Ammon's horn (tissue), 1 donor: ENCODE data around the gene CIAO3.

Source experiments
- DNase-seq: peaks from one replicate; pipeline ENCODE4 v3.0.0-alpha.2; 2016; ENCODE audit warnings: low spot score

The CIAO3 gene

GRCh38 chr16:734981-735881 is 5.6 kb downstream of the CIAO3 start:
- no peak for DNase-seq

DNA sequence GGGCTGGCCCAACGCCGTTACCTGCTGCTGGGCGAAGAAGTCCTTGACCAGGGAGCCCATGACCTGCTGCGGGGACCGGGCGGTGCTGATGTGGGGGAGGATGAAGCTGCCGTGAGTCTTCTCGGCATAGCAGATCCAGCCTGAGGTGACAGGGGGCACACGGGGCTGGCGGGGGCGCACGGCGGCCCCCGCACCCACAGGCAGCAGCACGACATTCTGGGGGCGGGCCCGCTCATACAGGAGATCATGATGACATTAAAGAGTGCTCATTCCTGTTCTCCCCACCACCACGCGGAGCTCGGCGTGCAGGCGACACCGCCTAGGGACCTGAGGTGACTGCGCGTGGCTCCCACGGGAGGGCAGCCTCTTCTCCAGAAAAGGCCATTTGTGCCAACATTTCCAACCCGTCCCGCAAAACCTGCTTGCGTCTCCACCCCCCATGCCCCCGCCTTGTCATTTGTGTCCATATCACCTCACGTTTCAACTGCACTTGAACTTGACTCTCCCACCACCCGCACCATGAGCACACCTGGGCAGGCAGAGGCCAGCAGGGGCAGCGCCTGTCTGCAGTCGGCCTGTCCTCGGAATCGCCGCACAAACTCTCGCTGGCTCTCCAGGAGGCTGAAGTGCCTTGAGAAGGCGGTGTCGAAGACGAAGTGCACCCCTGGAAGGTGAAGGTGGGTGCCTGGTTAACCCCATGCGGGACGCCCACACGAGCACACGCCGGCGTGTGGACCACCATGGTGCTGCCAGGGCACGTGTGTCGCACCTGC is 6.4 kb downstream of the CIAO3 start:
- DNase-seq, result no peak

DNA sequence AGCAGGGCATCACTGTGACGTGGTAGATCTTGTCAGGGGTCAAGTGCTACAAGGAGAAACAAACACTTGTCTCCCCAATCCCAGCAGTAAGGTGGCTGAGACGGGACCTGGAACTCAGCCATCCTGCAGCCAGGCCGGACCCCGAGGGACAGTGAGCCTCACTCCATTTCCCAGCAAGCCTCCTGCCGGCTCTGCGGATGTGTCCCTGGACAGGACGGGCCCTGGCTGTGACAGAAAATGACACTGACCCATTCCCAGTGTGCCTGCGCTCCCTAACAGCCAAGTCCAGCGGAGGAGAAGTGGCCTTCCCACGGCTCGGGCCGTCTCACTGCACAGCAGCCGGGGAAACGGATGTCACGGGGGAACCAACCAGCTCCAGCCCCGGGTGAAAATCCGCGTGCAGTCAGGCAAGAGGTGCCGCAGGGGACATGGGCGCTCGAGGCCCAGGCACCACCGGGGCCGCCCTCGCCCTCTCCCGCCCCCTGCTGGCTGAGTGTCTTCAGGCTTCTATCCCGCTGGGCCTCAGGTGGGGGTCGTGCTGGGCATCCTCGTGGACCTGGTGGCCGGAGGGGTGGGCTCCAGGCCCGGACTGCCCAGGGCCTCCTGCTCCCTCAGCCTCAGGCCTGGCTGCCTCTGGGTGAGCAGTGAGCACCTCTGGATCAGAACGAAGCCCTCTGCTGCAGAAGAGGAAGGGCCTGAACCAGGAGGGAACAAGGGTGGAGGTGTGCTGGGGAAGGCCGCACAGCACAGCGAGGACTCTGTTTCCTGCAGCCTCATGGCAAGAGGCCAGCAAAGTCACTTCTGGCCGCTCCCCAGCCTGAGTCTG is 7.2 kb downstream of the CIAO3 start:
- no peak for DNase-seq

DNA sequence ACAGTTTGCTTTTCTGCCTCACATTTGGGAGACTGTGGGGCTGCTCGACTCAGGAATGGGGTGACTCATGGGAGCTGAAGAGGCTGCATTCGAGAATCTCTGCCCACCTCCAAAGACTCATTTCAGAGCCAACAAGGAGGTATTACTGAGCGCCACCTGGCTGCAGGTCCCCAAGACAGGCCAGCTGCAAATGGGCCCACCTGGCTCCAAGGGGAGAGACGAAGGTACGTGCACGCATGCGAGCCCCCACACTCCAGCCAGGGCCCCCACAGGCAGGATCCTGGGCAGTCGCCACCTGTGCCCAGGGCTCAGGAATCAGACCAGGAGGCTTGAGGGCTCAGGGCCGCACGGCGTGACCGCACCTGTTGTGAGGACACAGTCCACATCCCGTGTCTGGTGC is 7.9 kb downstream of the CIAO3 start:
- no peak for DNase-seq

DNA sequence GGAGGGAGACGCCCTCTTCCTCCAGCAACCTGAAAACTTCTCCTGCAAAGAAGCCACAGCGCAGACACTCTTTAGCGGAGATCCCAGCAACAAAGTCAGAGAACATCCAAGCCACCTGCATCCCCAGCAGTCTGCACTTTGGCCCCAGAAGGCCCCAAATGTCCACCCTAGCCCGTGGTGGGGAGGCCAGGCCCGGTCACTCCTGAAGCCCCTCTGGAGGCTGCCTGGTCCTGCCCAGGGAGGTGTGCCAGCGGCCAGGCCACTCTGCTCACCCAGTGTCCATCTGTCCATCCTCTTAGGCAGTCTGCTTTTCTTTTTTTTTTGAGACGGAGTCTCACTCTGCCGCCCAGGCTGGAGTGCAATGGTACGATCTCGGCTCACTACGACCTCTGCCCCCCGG is 8.5 kb downstream of the CIAO3 start:
- no peak for DNase-seq

GRCh38 chr16:730666-731509 is 9.9 kb downstream of the CIAO3 start:
- DNase-seq, result no peak

DNA sequence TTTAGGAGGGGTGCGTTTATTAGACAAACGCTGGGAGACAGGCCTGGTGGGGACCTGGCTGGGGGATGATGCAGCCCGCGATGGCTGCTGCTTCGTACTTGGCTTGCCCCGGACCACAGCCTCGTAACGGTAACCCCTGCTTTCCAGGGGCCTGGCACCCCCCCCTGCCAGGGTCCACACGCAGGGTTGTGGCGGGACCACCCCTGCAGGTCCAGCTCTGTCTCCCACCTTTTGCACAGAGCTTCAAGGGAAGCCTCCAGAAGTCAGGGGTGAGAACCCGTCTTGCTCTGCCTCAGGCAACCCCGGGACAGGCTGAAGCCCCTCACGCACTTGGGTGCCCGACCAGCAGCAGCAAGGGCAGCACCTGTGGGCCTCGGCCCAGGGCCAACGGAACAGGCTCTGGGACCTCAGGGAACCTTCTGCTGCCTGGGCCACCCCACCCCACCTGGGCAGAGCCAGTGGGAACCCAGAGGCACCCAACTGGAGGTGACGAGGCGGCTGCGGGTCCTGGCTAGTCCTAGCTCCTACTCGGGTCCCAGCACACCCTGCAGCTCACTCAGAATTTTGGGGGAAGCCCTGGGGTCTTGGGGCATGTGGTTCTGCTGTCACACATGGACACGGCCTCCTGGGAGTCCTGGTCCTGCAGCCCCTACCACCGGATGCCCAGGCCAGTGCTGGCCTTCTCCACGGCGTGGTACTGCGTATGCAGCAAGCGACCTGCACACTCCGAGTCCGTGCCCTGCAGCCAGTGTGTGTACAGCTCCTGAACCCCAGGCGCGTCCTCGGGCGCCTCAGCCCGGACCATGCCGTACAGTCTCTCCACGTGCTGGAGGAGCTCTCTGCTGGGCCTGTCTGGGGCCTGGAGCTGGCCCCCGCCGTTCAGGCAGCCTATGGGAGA is 10.8 kb downstream of the CIAO3 start:
- DNase-seq, result no peak

DNA sequence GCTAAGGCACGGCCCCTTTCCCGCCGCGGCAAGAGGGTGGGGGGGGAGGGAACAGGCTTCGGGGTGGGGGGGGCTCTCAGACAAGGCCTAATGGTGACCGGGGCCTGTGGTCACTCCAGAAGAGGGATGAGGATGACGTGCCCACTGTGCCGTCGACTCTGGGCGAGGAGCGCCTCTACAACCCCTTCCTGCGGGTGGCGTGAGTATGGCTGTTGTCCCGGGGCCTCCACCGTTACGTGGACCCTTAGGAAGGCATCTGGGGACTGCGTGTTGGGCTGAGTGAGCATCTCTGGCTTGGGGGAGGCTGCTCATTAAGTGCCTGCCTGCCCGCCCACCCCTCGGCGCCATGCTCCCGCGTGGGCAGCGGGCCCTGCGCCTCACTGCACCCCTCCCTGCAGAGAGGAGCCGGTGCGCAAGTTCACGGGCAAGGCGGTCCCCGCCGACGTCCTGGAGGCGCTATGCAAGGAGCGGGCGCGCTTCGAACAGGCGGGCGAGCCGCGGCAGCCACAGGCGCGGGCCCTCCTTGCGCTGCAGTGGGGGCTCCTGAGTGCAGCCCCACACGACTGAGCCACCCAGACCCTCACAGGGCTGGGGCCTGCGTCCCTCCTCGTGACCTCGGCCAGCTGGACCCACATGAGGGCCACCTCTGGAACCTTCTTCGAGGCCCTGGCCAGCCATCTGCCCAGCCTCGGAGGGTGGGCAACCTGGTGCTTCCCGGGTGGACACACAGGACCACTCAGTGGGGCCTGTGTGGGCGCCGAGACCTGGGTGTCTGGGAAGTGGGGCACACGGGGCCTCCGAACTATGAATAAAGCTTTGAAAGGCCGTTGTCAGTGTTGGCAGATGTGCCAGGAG is 11.7 kb downstream of the CIAO3 start:
- DNase-seq, result no peak

GRCh38 chr16:728131-728889 is 12.5 kb downstream of the CIAO3 start:
- DNase-seq, result peak; percentile 63

DNA sequence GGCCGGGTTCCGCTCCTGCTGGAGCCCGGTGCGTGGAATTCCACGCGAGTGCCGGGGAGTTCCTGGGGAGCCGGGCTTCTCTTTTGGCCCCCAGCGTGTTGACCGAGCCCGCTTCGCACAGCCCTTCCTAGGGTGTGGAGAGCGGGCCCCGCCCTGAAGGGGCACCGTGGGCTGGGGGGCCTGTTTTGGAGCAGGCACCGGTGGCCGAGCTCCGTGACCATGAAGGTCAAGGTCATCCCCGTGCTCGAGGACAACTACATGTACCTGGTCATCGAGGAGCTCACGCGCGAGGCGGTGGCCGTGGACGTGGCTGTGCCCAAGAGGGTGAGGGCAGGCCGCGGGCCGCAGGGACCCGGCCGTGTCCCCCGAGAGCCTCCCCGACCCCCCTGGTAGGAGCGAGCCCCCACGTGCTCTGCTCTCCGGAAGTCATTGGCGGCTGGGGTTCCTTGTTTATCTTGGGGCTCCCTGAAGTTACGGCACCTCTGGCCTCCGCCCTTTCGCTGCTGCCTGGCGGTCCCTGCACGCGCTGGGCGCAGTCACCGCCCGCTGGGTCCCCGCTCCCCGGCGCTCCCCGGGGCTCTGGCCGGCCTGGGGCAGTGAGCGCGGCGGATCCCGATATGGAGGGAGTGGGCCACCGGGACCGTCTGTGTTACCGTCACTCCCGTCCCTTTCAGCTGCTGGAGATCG is 13.4 kb downstream of the CIAO3 start:
- DNase-seq, result no peak

- peak; percentile 54 for DNase-seq
Observed at GRCh38 chr16:726438-727290, 14.1 kb downstream of the CIAO3 start, which contains the start of the genes CCDC78 and HAGHL. Gene CCDC78, minus strand, starts transcription at chr16:726443. Its CDS starts 76 bp downstream, at chr16:726367. Gene HAGHL, plus strand, starts transcription at chr16:727106. Its CDS starts 404 bp downstream, at chr16:727510.

- no peak for DNase-seq
Observed at GRCh38 chr16:726188-726437, 14.7 kb downstream of the CIAO3 start.

GRCh38 chr16:725463-726187 is 15.2 kb downstream of the CIAO3 start:
- DNase-seq, result no peak

- DNase-seq, result no peak
Observed at GRCh38 chr16:725041-725376, 15.8 kb downstream of the CIAO3 start.

GRCh38 chr16:724188-725040 is 16.4 kb downstream of the CIAO3 start:
- no peak for DNase-seq

DNA sequence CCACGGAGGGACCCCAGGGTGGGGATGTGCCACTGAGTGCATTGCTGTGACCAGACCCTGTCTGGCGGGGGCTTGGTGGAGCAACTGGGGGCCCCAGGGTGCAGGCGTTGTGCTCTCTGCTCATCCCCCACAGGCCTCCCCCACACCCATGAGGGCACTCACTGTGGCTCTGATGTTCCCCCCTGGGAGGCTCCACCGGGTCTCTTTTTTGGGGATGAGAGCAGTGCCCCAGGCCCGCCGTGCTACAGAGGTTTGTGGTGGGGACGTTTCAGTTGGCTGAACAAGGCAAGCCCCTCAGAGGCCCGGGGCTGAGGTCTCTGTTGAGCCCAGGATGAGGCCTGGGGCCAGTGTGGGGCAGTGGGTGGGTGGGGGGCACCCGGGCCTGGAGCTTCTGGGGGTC is 17.1 kb downstream of the CIAO3 start:
- no peak for DNase-seq
